Trophoblast cell (in vitro differentiated cells and primary cell): ENCODE data around the gene LIPF.
A peak's percentile ranks its signal among the peaks of the same experiment; 100 is the strongest.

ENCODE experiments used
- DNase-seq, 2 donors: peaks; one replicate each; pipeline ENCODE4 v3.0.0-alpha.2; 2016
- H2AFZ ChIP-seq: 2 replicates; pipeline ENCODE4 v1.6.1; 2013; ENCODE audit warnings: low read length, moderate library complexity, mild to moderate bottlenecking; ENCODE audit not compliant: insufficient read depth, poor library complexity
- H2AK5ac ChIP-seq: 2 replicates; pipeline ENCODE4 v1.6.1; 2013; ENCODE audit warnings: mild to moderate bottlenecking, low read length
- H2BK120ac ChIP-seq: 2 replicates; pipeline ENCODE4 v1.6.1; 2013; ENCODE audit warnings: low read length, mild to moderate bottlenecking, moderate library complexity; ENCODE audit not compliant: insufficient read depth, poor library complexity
- H2BK12ac ChIP-seq: 2 replicates; pipeline ENCODE4 v1.6.1; 2013; ENCODE audit warnings: mild to moderate bottlenecking, low read length, moderate library complexity
- H2BK5ac ChIP-seq: 2 replicates; pipeline ENCODE4 v1.6.1; 2013; ENCODE audit warnings: low read length, low read depth, moderate library complexity, mild to moderate bottlenecking; ENCODE audit not compliant: poor library complexity
- H3K14ac ChIP-seq: 2 replicates; pipeline ENCODE4 v1.6.1; 2013; ENCODE audit warnings: mild to moderate bottlenecking, low read length
- H3K18ac ChIP-seq: 2 replicates; pipeline ENCODE4 v1.6.1; 2013; ENCODE audit warnings: mild to moderate bottlenecking, low read length
- H3K23ac ChIP-seq: 2 replicates; pipeline ENCODE4 v1.6.1; 2013; ENCODE audit warnings: low read length
- H3K27ac ChIP-seq: 2 replicates; pipeline ENCODE4 v1.5.1; 2013; ENCODE audit warnings: low read depth, mild to moderate bottlenecking, inconsistent platforms, low read length, moderate library complexity
- H3K27me3 ChIP-seq: 2 replicates; pipeline ENCODE4 v1.6.1; 2013; ENCODE audit warnings: inconsistent platforms, mild to moderate bottlenecking, low read length, moderate library complexity; ENCODE audit not compliant: insufficient read depth
- H3K36me3 ChIP-seq, 2 experiments: 1 replicate in 1 of 2; 2 replicates in 1 of 2; pipeline ENCODE4 v1.6.1; 2013; ENCODE audit warnings: low read length in 2 of 2, mild to moderate bottlenecking in 2 of 2, moderate library complexity in 1 of 2; ENCODE audit not compliant: insufficient read depth in 2 of 2, control insufficient read depth in 1 of 2
- H3K4ac ChIP-seq: 2 replicates; pipeline ENCODE4 v1.6.1; 2013; ENCODE audit warnings: low read depth, mild to moderate bottlenecking, low read length, moderate library complexity
- H3K4me1 ChIP-seq, 2 experiments: 1 replicate in 1 of 2; 2 replicates in 1 of 2; pipeline ENCODE4 v1.6.1; 2013; ENCODE audit warnings: low read length in 2 of 2, mild to moderate bottlenecking in 2 of 2, moderate library complexity in 1 of 2; ENCODE audit not compliant: insufficient read depth in 2 of 2, control insufficient read depth in 1 of 2
- H3K4me2 ChIP-seq: 2 replicates; pipeline ENCODE4 v1.6.1; 2013; ENCODE audit warnings: inconsistent platforms, mild to moderate bottlenecking, low read length, moderate library complexity
- H3K4me3 ChIP-seq: 2 replicates; pipeline ENCODE4 v1.5.1; 2013; ENCODE audit warnings: mild to moderate bottlenecking, low read depth, low read length, inconsistent platforms
- H3K79me1 ChIP-seq: one replicate; pipeline ENCODE4 v1.6.1; 2013; ENCODE audit warnings: low read length
- H3K79me2 ChIP-seq: 2 replicates; pipeline ENCODE4 v1.6.1; 2013; ENCODE audit warnings: low read length, mild to moderate bottlenecking; ENCODE audit not compliant: control insufficient read depth, insufficient read depth, poor library complexity
- H3K9ac ChIP-seq: 2 replicates; pipeline ENCODE4 v1.6.1; 2013; ENCODE audit warnings: mild to moderate bottlenecking, low read length
- H3K9me3 ChIP-seq: 2 replicates; pipeline ENCODE4 v1.6.1; 2013; ENCODE audit warnings: low read depth, mild to moderate bottlenecking, control low read depth, inconsistent platforms, low read length; ENCODE audit not compliant: insufficient read depth
- H4K12ac ChIP-seq: 2 replicates; pipeline ENCODE4 v1.6.1; 2013; ENCODE audit warnings: low read depth, mild to moderate bottlenecking, low read length, moderate library complexity
- H4K8ac ChIP-seq: 2 replicates; pipeline ENCODE4 v1.6.1; 2013; ENCODE audit warnings: low read depth, mild to moderate bottlenecking, low read length, moderate library complexity
- H4K91ac ChIP-seq: one replicate; pipeline ENCODE4 v1.6.1; 2013; ENCODE audit warnings: low read depth, mild to moderate bottlenecking, low read length, moderate library complexity
- WGBS: extraction: QIAGEN DNeasy Blood & Tissue Kit; methylation state at CpG from one replicate; pipeline ENCODE4 v1.1.7; 2013; ENCODE audit warnings: missing lambda C conversion rate; ENCODE audit not compliant: insufficient read length, insufficient coverage; ENCODE audit errors: extremely low coverage; 5-methylcytosine and 5-hydroxymethylcytosine counted together

Gene LIPF

GRCh38 chr10:88676283-88677060, 12.2 kb downstream of the LIPF start:
- H3K4me3 ChIP-seq: no peak overlapping the region
- no peak overlapping the region for H3K27ac ChIP-seq
- H3K18ac ChIP-seq: no peak overlapping the region
- H3K4ac ChIP-seq: no peak overlapping the region
- no peaks in the 10 kb centered on the region for H3K36me3 ChIP-seq
- no peaks in the 10 kb centered on the region for H3K79me2 ChIP-seq
- no peak overlapping the region for H3K4me2 ChIP-seq
- no peak overlapping the region for H2BK5ac ChIP-seq
- H3K14ac ChIP-seq: no peak overlapping the region
- DNase-seq: no peak
- no CpG with 5 or more reads among the region's 4 CpGs for WGBS
- no peak overlapping the region for H2BK12ac ChIP-seq
- H4K8ac ChIP-seq: no peak overlapping the region
- no peaks in the 10 kb centered on the region for H3K9me3 ChIP-seq
- H3K9ac ChIP-seq: no peak overlapping the region
- H4K91ac ChIP-seq: no peak overlapping the region
- no peak overlapping the region for H2AFZ ChIP-seq
- no peak overlapping the region for H4K12ac ChIP-seq
- no peaks in the 10 kb centered on the region for H3K79me1 ChIP-seq
- H3K23ac ChIP-seq: no peak overlapping the region
- no peak overlapping the region for H2AK5ac ChIP-seq
- no peaks in the 10 kb centered on the region for H3K27me3 ChIP-seq
- no peaks in the 10 kb centered on the region for H3K4me1 ChIP-seq
- H2BK120ac ChIP-seq: no peak overlapping the region

- H4K8ac ChIP-seq: no peak overlapping the region
- H4K91ac ChIP-seq: no peak overlapping the region
- no peak overlapping the region for H2AFZ ChIP-seq
- H3K9me3 ChIP-seq: no peaks in the 10 kb centered on the region
- no peak overlapping the region for H2BK5ac ChIP-seq
- no peak overlapping the region for H3K4ac ChIP-seq
- WGBS: no CpG with 5 or more reads among the region's 4 CpGs
- peak in 1 of 2 donors; percentile 38 for DNase-seq
- H4K12ac ChIP-seq: no peak overlapping the region
- no peaks in the 10 kb centered on the region for H3K27me3 ChIP-seq
- H3K9ac ChIP-seq: no peak overlapping the region
- no peaks in the 10 kb centered on the region for H3K79me2 ChIP-seq
- no peak overlapping the region for H2BK12ac ChIP-seq
- H3K23ac ChIP-seq: no peak overlapping the region
- H3K4me1 ChIP-seq: no peaks in the 10 kb centered on the region
- H2AK5ac ChIP-seq: no peak overlapping the region
- no peak overlapping the region for H3K27ac ChIP-seq
- no peak overlapping the region for H3K14ac ChIP-seq
- no peaks in the 10 kb centered on the region for H3K36me3 ChIP-seq
- H2BK120ac ChIP-seq: no peak overlapping the region
- H3K4me3 ChIP-seq: no peak overlapping the region
- no peak overlapping the region for H3K4me2 ChIP-seq
- no peaks in the 10 kb centered on the region for H3K79me1 ChIP-seq
- H3K18ac ChIP-seq: no peak overlapping the region
These were observed 16.7 kb downstream of the LIPF start for GRCh38 chr10:88680958-88681357.

- no peaks in the 10 kb centered on the region for H3K79me1 ChIP-seq
- no peak overlapping the region for H2AK5ac ChIP-seq
- no peak overlapping the region for H3K23ac ChIP-seq
- no peaks in the 10 kb centered on the region for H3K27me3 ChIP-seq
- no peak overlapping the region for H2BK12ac ChIP-seq
- H3K9me3 ChIP-seq: no peaks in the 10 kb centered on the region
- no peak overlapping the region for H3K4me3 ChIP-seq
- no peak overlapping the region for H3K18ac ChIP-seq
- H3K9ac ChIP-seq: no peak overlapping the region
- H2AFZ ChIP-seq: no peak overlapping the region
- no peaks in the 10 kb centered on the region for H3K4me1 ChIP-seq
- no peak for DNase-seq
- no peak overlapping the region for H4K8ac ChIP-seq
- H3K14ac ChIP-seq: no peak overlapping the region
- H3K27ac ChIP-seq: no peak overlapping the region
- H3K4ac ChIP-seq: no peak overlapping the region
- H2BK120ac ChIP-seq: no peak overlapping the region
- H4K91ac ChIP-seq: no peak overlapping the region
- H2BK5ac ChIP-seq: no peak overlapping the region
- H3K36me3 ChIP-seq: no peaks in the 10 kb centered on the region
- no CpG with 5 or more reads among the region's 4 CpGs for WGBS
- no peaks in the 10 kb centered on the region for H3K79me2 ChIP-seq
- H3K4me2 ChIP-seq: no peak overlapping the region
- H4K12ac ChIP-seq: no peak overlapping the region
These were observed 18.2 kb downstream of the LIPF start for GRCh38 chr10:88682491-88682890.

- no peak overlapping the region for H2AK5ac ChIP-seq
- no peaks in the 10 kb centered on the region for H3K36me3 ChIP-seq
- H3K4me1 ChIP-seq: no peaks in the 10 kb centered on the region
- no peak overlapping the region for H3K23ac ChIP-seq
- H2BK120ac ChIP-seq: no peak overlapping the region
- H3K14ac ChIP-seq: no peak overlapping the region
- H4K8ac ChIP-seq: no peak overlapping the region
- H3K79me2 ChIP-seq: no peaks in the 10 kb centered on the region
- no peak overlapping the region for H3K4me3 ChIP-seq
- no peak overlapping the region for H3K9ac ChIP-seq
- H4K12ac ChIP-seq: no peak overlapping the region
- no peak overlapping the region for H3K27ac ChIP-seq
- no peak overlapping the region for H3K4me2 ChIP-seq
- DNase-seq: peak in 1 of 2 donors; percentile 51
- H3K27me3 ChIP-seq: no peaks in the 10 kb centered on the region
- H4K91ac ChIP-seq: no peak overlapping the region
- no peak overlapping the region for H2BK5ac ChIP-seq
- no peaks in the 10 kb centered on the region for H3K79me1 ChIP-seq
- no peak overlapping the region for H3K4ac ChIP-seq
- H3K9me3 ChIP-seq: no peaks in the 10 kb centered on the region
- H3K18ac ChIP-seq: no peak overlapping the region
- H2BK12ac ChIP-seq: no peak overlapping the region
- no peak overlapping the region for H2AFZ ChIP-seq
These were observed 23.7 kb downstream of the LIPF start for GRCh38 chr10:88687853-88688467.
